H9 (cell line): ENCODE results near the gene EML5. TPM values are rescaled to one million over a fixed set of nuclear protein-coding genes. Genes with fewer than 3 reads are reported as not detected.

Experiments
- DNase-seq: peaks from one replicate; pipeline ENCODE4 v3.0.0-alpha.2; 2017
- H2AFZ ChIP-seq: one replicate; pipeline ENCODE4 v1.6.1; 2013; ENCODE audit warnings: mild to moderate bottlenecking, low read length, control low read depth, moderate library complexity
- H2AK5ac ChIP-seq: 2 replicates; pipeline ENCODE4 v1.6.1; 2013; ENCODE audit warnings: low read length, control low read depth, mixed read lengths; ENCODE audit not compliant: insufficient read length
- H2BK120ac ChIP-seq: one replicate; pipeline ENCODE4 v1.6.1; 2013; ENCODE audit warnings: low read depth, mild to moderate bottlenecking, low read length, control low read depth, inconsistent platforms; ENCODE audit not compliant: poor library complexity, severe bottlenecking
- H2BK12ac ChIP-seq: 2 replicates; pipeline ENCODE4 v1.6.1; 2013; ENCODE audit warnings: low read length, control low read depth, mixed read lengths, low read depth; ENCODE audit not compliant: insufficient read length
- H2BK15ac ChIP-seq: 2 replicates; pipeline ENCODE4 v1.6.1; 2013; ENCODE audit warnings: low read depth, low read length, control low read depth
- H2BK20ac ChIP-seq: one replicate; pipeline ENCODE4 v1.6.1; 2013; ENCODE audit warnings: low read depth, mild to moderate bottlenecking, low read length, control low read depth, inconsistent platforms; ENCODE audit not compliant: poor library complexity, severe bottlenecking
- H2BK5ac ChIP-seq: 2 replicates; pipeline ENCODE4 v1.6.1; 2013; ENCODE audit warnings: low read length, control low read depth, mixed read lengths; ENCODE audit not compliant: insufficient read length
- H3K14ac ChIP-seq: 2 replicates; pipeline ENCODE4 v1.6.1; 2013; ENCODE audit warnings: low read length, control low read depth; ENCODE audit not compliant: insufficient read depth
- H3K18ac ChIP-seq: 2 replicates; pipeline ENCODE4 v1.6.1; 2013; ENCODE audit warnings: low read depth, mild to moderate bottlenecking, mixed read lengths, low read length, control low read depth; ENCODE audit not compliant: insufficient read length
- H3K23ac ChIP-seq: 2 replicates; pipeline ENCODE4 v1.6.1; 2013; ENCODE audit warnings: low read length, control low read depth, mixed read lengths, low read depth; ENCODE audit not compliant: insufficient read length
- H3K23me2 ChIP-seq: 2 replicates; pipeline ENCODE4 v1.6.1; 2013; ENCODE audit warnings: low read depth, mild to moderate bottlenecking, mixed read lengths, low read length, control low read depth; ENCODE audit not compliant: insufficient read length, poor library complexity, severe bottlenecking
- H3K27ac ChIP-seq: 2 replicates; pipeline ENCODE4 v1.5.1; 2013; ENCODE audit warnings: low read length, control low read depth, mixed read lengths, low read depth; ENCODE audit not compliant: insufficient read length
- H3K27me3 ChIP-seq: 2 replicates; pipeline ENCODE4 v1.6.1; 2013; ENCODE audit warnings: low read length, control low read depth, inconsistent platforms; ENCODE audit not compliant: insufficient read depth
- H3K4ac ChIP-seq: 2 replicates; pipeline ENCODE4 v1.6.1; 2013; ENCODE audit warnings: low read depth, mild to moderate bottlenecking, control low read depth, inconsistent platforms, low read length, moderate library complexity
- H3K4me1 ChIP-seq: 2 replicates; pipeline ENCODE4 v1.6.1; 2013; ENCODE audit warnings: low read length, control low read depth, inconsistent platforms; ENCODE audit not compliant: insufficient read depth
- H3K4me2 ChIP-seq: 2 replicates; pipeline ENCODE4 v1.6.1; 2013; ENCODE audit warnings: low read length, control low read depth, mixed read lengths; ENCODE audit not compliant: insufficient read length, insufficient read depth
- H3K56ac ChIP-seq: 2 replicates; pipeline ENCODE4 v1.6.1; 2013; ENCODE audit warnings: low read depth, mild to moderate bottlenecking, mixed read lengths, low read length, control low read depth; ENCODE audit not compliant: insufficient read length
- H3K79me1 ChIP-seq: 2 replicates; pipeline ENCODE4 v1.6.1; 2013; ENCODE audit warnings: low read depth, mild to moderate bottlenecking, moderate library complexity, low read length, control low read depth, inconsistent platforms; ENCODE audit not compliant: insufficient read depth, poor library complexity, severe bottlenecking
- H3K79me2 ChIP-seq: 2 replicates; pipeline ENCODE4 v1.6.1; 2013; ENCODE audit warnings: low read length, control low read depth, inconsistent platforms; ENCODE audit not compliant: insufficient read depth
- H3K9ac ChIP-seq: 2 replicates; pipeline ENCODE4 v1.6.1; 2013; ENCODE audit warnings: low read length, control low read depth, mixed read lengths; ENCODE audit not compliant: insufficient read length; ENCODE audit errors: extremely low read depth
- H3K9me3 ChIP-seq: one replicate; pipeline ENCODE4 v1.6.1; 2013; ENCODE audit warnings: low read depth, low read length, inconsistent platforms; ENCODE audit not compliant: control insufficient read depth
- H3T11ph ChIP-seq: one replicate; pipeline ENCODE4 v1.6.1; 2013; ENCODE audit warnings: mild to moderate bottlenecking, low read length, control low read depth, inconsistent platforms
- H4K20me1 ChIP-seq: one replicate; pipeline ENCODE4 v1.6.1; 2013; ENCODE audit not compliant: control insufficient read depth, insufficient read length, insufficient read depth
- H4K5ac ChIP-seq: 2 replicates; pipeline ENCODE4 v1.6.1; 2013; ENCODE audit warnings: low read depth, mild to moderate bottlenecking, mixed read lengths, low read length, control low read depth; ENCODE audit not compliant: insufficient read length
- H4K8ac ChIP-seq: replicated peaks from 2 replicates; pipeline ENCODE4 v1.6.1; 2013; ENCODE audit warnings: low read length, control low read depth, mixed read lengths, low read depth; ENCODE audit not compliant: insufficient read length
- H4K91ac ChIP-seq: 2 replicates; pipeline ENCODE4 v1.6.1; 2013; ENCODE audit warnings: low read depth, mild to moderate bottlenecking, moderate library complexity, mixed read lengths, low read length, control low read depth; ENCODE audit not compliant: insufficient read length
- H3K27ac Mint-ChIP-seq, 3 experiments: 2 replicates in 2 of 3; 3 replicates in 1 of 3; pipeline ENCODE4 v1.8.0; 2020 to 2021; ENCODE audit warnings: mixed read lengths in 3 of 3, mild to moderate bottlenecking in 1 of 3, moderate library complexity in 1 of 3
- H3K27me3 Mint-ChIP-seq: 2 replicates; pipeline ENCODE4 v1.8.0; 2021; ENCODE audit warnings: low read depth, mild to moderate bottlenecking, moderate library complexity, mixed read lengths
- H3K36me3 Mint-ChIP-seq, 3 experiments: 2 replicates in 2 of 3; 3 replicates in 1 of 3; pipeline ENCODE4 v1.8.0; 2020 to 2021; ENCODE audit warnings: low read depth in 3 of 3, mixed read lengths in 3 of 3; ENCODE audit not compliant: insufficient read depth in 1 of 3
- H3K4me1 Mint-ChIP-seq, 2 experiments: 2 replicates each; pipeline ENCODE4 v1.8.0; 2020; ENCODE audit warnings: mixed read lengths in 2 of 2
- H3K4me3 Mint-ChIP-seq, 2 experiments: 2 replicates in 1 of 2; 3 replicates in 1 of 2; pipeline ENCODE4 v1.8.0; 2020 to 2021; ENCODE audit warnings: mild to moderate bottlenecking in 2 of 2, mixed read lengths in 2 of 2, moderate library complexity in 1 of 2
- H3K9me3 Mint-ChIP-seq, 2 experiments: 2 replicates in 1 of 2; 3 replicates in 1 of 2; pipeline ENCODE4 v1.8.0; 2020; ENCODE audit warnings: mild to moderate bottlenecking in 2 of 2, mixed read lengths in 2 of 2, moderate library complexity in 1 of 2
- CTCF ChIP-seq: fragments of 200-600 bp; sonication (generic); conservative IDR thresholded peaks from 3 replicates; pipeline ENCODE4 v1.8.0; 2021; ENCODE audit warnings: antibody characterized with exemption, mild to moderate bottlenecking
- WGBS: extraction: QIAGEN DNeasy Blood & Tissue Kit; methylation state at CpG from one replicate; pipeline ENCODE4 v1.1.7; 2013; ENCODE audit warnings: missing lambda C conversion rate, low lambda C conversion rate, mixed read lengths; ENCODE audit not compliant: insufficient read length; ENCODE audit errors: extremely low coverage; 5-methylcytosine and 5-hydroxymethylcytosine counted together
- total RNA-seq: library from RNA; stranded (reverse); gene quantifications from 2 replicates; pipeline ENCODE4 v1.2.1, GENCODE V29; 2021

The EML5 gene
- total RNA-seq, 1 experiment from 2014 or later, result 0.81 TPM

- no peak overlapping the region for H2AFZ ChIP-seq
- Mint-ChIP-seq H3K27ac (no peak overlapping the region), H3K36me3 (peaks cover 0 to 15% (median 13%) of the 10 kb centered on the region in 3 experiments; a peak in 6 of 7 replicates), H3K9me3 (peaks cover 20 to 27% of the 10 kb centered on the region in 2 experiments), H3K27me3 (no peaks in the 10 kb centered on the region; the same call in none of the 2 replicates), H3K4me1 (peaks cover 3% of the 10 kb centered on the region in 2 experiments; a peak in 3 of 4 replicates), H3K4me3 (no peak overlapping the region)
- H2AK5ac ChIP-seq, result no peak overlapping the region
- no peak overlapping the region for H4K8ac ChIP-seq
- H4K5ac ChIP-seq, result no peak overlapping the region
- H4K20me1 ChIP-seq, result no peaks in the 10 kb centered on the region
- no peak overlapping the region for H2BK20ac ChIP-seq
- H3K79me2 ChIP-seq, result no peaks in the 10 kb centered on the region
- H3K27me3 ChIP-seq, result no peaks in the 10 kb centered on the region
- H3K14ac ChIP-seq, result no peak overlapping the region
- no peak overlapping the region for H3T11ph ChIP-seq
- H3K4me2 ChIP-seq, result no peak overlapping the region
- H2BK5ac ChIP-seq, result no peak overlapping the region
- H3K27ac ChIP-seq, result no peak overlapping the region
- H2BK12ac ChIP-seq, result no peak overlapping the region
- peaks cover 7% of the 10 kb centered on the region for H3K9me3 ChIP-seq
- H3K79me1 ChIP-seq, result no peaks in the 10 kb centered on the region
- no peak overlapping the region for H3K18ac ChIP-seq
- H3K56ac ChIP-seq, result no peak overlapping the region
- H2BK15ac ChIP-seq, result no peak overlapping the region
- H3K23me2 ChIP-seq, result no peaks in the 10 kb centered on the region
- no peak overlapping the region for H3K23ac ChIP-seq
- no peak overlapping the region for H3K4ac ChIP-seq
- no peak overlapping the region for H3K9ac ChIP-seq
- H2BK120ac ChIP-seq, result no peak overlapping the region
- no peaks in the 10 kb centered on the region for H3K4me1 ChIP-seq
- no peak for DNase-seq
- WGBS, result no CpG with 5 or more reads among the region's 2 CpGs
- H4K91ac ChIP-seq, result no peak overlapping the region
- no peak for TF ChIP-seq CTCF
Observed at GRCh38 chr14:88765130-88765529, 27.6 kb downstream of the EML5 start.
